ENCODE results near the gene MPND. TPM values are rescaled to one million over a fixed set of nuclear protein-coding genes. Genes with fewer than 3 reads are reported as not detected.
"Not testable (repeated sequence)": the region's sequence is repeated elsewhere in the genome, so short reads cannot be mapped to it uniquely, and the experiment has no call there.

The MPND gene
- total and polyA plus RNA-seq, 10 of the 15 experiments (the other 5 are each of a cell fraction or from before 2014, with no cell fraction given) = 0.79 to 18.3 (median 6.0) TPM

DNA sequence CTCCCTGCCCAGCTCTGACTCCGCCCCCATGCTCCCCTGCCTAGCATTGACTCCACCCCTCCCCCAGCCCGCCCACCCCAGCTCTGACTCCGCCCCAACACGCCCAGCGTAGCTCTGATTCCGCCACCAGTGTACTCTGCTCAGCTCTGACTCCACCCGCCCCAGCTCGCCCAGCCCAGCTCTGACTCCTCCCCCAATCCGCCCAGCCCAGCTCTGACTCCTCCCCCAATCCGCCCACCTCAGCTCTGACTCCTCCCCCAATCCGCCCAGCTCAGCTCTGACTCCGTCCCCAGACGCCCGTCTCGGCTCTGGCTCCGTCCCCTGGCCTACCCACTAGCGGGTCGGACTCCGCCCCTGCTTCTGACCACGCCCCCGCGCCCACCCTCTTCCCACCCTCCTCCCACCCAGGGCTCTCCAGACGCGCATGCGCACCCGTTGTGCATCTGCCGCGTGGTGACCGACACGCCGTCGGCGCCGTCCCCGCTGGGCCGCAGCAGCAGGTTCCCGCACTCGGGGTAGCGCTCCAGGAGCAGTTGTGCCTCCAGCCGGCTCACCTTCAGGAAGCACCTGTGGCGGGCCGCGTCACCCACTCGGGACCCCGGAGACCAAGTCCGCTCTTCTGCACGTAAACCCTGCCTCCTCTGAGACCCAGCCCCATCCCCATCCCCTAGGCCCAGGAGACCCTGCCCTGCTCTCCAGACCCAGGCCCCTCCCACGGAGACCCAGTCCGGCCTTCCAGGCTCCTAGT lies 14.9 kb upstream of the MPND start (continued):
- TF ChIP-seq NFXL1 (IDR thresholded peaks at IDR 0.05; ENCODE audit: borderline replicate concordance) (no peak), BACH1 (IDR thresholded peaks at IDR 0.05; ENCODE audit: borderline replicate concordance) (no peak), DPF2 (IDR thresholded peaks at IDR 0.05) (no peak), POU2F2 (IDR thresholded peaks at IDR 0.05; ENCODE audit: borderline replicate concordance, low read depth, low read length) (no peak), SRF (IDR thresholded peaks at IDR 0.05; ENCODE audit: low read depth in 2 of 2, low read length in 2 of 2) (no peak; a peak in 1 of 4 replicates), RAD21 (IDR thresholded peaks at IDR 0.05; ENCODE audit: insufficient read depth, low read depth, low read length) (no peak), MYB (IDR thresholded peaks at IDR 0.05; ENCODE audit: borderline replicate concordance, low read depth, low read length) (no peak), SIX5 (IDR thresholded peaks at IDR 0.05; ENCODE audit: low read depth, low read length, severe bottlenecking) (no peak), SMARCA5 (IDR thresholded peaks at IDR 0.05) (no peak)
- TF ChIP-seq, protein P1, sequence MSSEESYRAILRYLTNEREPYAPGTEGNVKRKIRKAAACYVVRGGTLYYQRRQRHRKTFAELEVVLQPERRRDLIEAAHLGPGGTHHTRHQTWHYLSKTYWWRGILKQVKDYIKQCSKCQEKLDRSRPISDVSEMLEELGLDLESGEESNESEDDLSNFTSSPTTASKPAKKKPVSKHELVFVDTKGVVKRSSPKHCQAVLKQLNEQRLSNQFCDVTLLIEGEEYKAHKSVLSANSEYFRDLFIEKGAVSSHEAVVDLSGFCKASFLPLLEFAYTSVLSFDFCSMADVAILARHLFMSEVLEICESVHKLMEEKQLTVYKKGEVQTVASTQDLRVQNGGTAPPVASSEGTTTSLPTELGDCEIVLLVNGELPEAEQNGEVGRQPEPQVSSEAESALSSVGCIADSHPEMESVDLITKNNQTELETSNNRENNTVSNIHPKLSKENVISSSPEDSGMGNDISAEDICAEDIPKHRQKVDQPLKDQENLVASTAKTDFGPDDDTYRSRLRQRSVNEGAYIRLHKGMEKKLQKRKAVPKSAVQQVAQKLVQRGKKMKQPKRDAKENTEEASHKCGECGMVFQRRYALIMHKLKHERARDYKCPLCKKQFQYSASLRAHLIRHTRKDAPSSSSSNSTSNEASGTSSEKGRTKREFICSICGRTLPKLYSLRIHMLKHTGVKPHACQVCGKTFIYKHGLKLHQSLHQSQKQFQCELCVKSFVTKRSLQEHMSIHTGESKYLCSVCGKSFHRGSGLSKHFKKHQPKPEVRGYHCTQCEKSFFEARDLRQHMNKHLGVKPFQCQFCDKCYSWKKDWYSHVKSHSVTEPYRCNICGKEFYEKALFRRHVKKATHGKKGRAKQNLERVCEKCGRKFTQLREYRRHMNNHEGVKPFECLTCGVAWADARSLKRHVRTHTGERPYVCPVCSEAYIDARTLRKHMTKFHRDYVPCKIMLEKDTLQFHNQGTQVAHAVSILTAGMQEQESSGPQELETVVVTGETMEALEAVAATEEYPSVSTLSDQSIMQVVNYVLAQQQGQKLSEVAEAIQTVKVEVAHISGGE (CRISPR knock-in tag; IDR thresholded peaks at IDR 0.05) = no peak

DNA sequence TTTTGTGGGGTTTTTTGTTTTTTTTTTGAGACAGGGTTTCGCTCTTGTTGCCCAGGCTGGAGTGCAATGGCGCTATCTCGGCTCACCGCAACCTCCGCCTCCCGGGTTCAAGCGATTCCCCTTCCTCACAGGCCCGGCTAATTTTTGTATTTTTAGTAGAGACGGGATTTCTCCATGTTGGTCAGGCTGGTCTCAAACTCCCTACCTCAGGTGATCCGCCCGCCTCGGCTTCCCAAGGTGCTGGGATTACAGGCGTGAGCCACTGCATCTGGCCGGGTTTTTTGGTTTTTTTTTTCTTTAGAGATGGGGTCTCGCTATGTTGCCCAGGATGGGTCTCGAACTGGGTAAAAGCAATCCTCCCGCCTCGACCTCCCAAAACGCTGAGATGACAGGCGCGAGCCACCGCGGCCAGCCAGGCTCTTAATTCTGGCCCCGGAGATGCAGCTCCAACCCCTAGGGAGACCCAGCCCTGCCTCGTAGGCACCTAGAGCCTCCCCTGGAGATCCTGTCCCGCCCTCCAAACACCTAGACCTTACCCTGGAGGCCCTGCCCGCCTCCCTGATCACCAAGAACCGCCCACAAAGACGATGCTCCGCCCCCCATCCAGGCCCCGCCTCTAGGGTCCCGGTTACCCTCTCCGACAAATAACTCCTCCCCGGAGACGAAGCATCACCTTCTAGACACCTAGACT lies 14.2 kb upstream of the MPND start:
- intact Hi-C loops (cut with micrococcal nuclease; ENCODE audit: unreplicated experiment); BruUV-seq (replicated peaks): not testable (repeated sequence)
- ATAC-seq = peak; percentile 68

More for the DNA sequence above, 14.2 kb upstream of the MPND start:
- peak overlapping the region; percentile 55 for H3K9ac ChIP-seq (ENCODE audit: control insufficient read depth, insufficient read depth, low read length)
- H3K27ac ChIP-seq (ENCODE audit: control insufficient read depth, insufficient read depth); in situ Hi-C loops (cut with MboI); H3K4me1 ChIP-seq (ENCODE audit: control insufficient read depth, insufficient read depth, low read length); H3K9me3 ChIP-seq (replicated peaks; ENCODE audit: control insufficient read depth, insufficient read depth, low read length); DNase-seq (ENCODE audit: low read depth, low spot score); H3K36me3 ChIP-seq (ENCODE audit: control insufficient read depth in 2 of 2, insufficient read depth in 2 of 2, low read length in 1 of 2); SMC1A ChIA-PET (ENCODE audit: uncharacterized antibody, unreplicated experiment); H4K20me1 ChIP-seq (ENCODE audit: control insufficient read depth, insufficient read depth); POLR2A ChIA-PET; H3K27me3 ChIP-seq (replicated peaks in 1 of 2; ENCODE audit: control insufficient read depth in 2 of 2, insufficient read depth in 2 of 2, low read length in 1 of 2); CTCF ChIA-PET; RAD21 ChIA-PET (ENCODE audit: unreplicated experiment); FAIRE-seq; H3K79me2 ChIP-seq (ENCODE audit: control insufficient read depth, insufficient read depth, low read length): not testable (repeated sequence)
- 35% methylated on average over 35 of the region's 35 CpGs for WGBS (ENCODE audit: insufficient coverage, insufficient replicate concordance, low lambda C conversion rate, missing lambda C conversion rate)
- peak overlapping the region; percentile 75 for H3K4me3 ChIP-seq
- H3K4me2 ChIP-seq (ENCODE audit: control insufficient read depth, insufficient read depth) = peak overlapping the region; percentile 31
- H2AFZ ChIP-seq (ENCODE audit: control insufficient read depth, low read depth, low read length) = peak overlapping the region; percentile 40; the same call in 1 of the 2 replicates

Measured in GM12878 (cell line).